GM18951 (cell line): Measurements from ENCODE around the gene APOBEC4.

Source experiments
- POLR2A ChIP-seq: IDR thresholded peaks from 4 replicates; pipeline ENCODE4 v1.6.1; 2011; ENCODE audit warnings: mild to moderate bottlenecking; ENCODE audit not compliant: insufficient read length, insufficient read depth; ENCODE audit errors: extremely low read depth
- in situ Hi-C: fragments of 300-500 bp; cut with MboI; formaldehyde crosslinking; loops from one replicate; pipeline ENCODE4 v1.12.0; 2022; ENCODE audit warnings: low sequenced_read_pairs, mixed read lengths, inconsistent platforms; ENCODE audit not compliant: unreplicated experiment

The APOBEC4 gene

DNA sequence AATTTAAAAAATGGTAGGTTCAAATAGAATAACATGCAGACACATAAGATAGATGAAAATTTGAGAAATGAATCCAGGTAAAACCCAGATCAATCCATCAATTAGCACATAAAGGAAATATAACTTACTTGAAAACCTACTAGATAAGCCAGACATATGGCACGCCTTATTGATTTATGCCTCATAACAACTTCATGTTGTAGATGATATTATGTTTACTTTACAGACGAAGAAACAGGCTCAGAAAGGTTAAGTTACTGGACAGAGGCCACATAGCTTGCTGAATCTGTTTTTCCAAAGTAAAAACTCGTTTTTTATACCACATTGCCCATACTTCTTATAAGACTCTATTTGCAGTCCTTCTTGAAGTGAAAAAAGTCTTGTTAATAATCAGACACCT lies 40.7 kb downstream of the APOBEC4 start:
- TF ChIP-seq POLR2A = no peak

DNA sequence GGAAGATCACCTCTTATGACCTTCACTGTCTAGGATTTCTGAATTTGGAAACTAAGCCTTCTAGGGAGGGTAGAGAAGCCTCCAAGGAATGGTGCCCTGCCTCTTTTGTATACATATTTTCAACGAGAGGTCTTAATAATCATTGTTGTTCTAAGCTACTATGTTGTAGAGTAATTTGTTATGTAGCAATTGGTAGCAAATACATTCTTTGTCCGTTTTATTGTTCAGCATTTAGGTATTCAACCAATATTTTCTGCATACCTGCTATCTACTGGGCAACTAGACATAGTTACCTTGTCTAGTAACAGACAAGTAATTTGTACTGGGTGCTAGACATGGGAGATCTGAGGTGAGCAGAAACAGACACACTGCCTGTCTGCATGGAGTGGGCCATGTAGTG lies 42.1 kb downstream of the APOBEC4 start:
- no peak for TF ChIP-seq POLR2A
- in situ Hi-C loops = no loop called here

More for the DNA sequence above, 40.7 kb downstream of the APOBEC4 start:
- in situ Hi-C loops = no loop called here

DNA sequence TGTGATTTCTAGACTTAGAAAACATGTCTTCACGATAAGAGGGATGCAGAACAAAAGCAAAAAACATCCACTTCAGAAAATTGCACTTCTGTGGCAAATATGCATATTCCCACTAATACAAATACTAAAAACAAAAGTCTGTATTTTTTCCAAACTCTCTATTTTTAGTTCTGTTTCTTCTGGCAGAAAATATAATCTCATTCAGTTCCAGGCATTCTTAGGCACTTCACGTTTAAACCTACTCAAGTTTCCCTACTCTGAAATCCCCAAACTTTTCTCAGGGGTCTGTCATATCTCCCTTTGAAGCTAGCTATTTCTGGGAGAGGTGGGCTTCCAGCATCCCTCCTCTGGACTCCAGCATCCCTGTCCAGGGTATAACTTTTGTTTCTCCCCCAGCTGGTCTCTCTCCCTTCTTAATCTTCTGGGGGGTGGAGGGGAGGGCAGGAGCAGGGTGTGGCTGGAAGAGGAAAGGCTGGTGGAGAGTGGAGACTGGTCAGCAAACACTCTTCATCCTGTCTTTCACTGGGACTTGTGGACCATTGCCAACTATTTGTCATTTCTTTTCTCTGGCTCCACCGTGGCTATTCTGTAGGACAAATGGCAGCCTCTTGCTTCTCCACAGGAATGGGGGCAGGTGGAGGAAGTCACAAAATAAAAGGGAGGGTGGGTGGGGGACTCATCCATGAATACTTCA lies 43.2 kb downstream of the APOBEC4 start:
- in situ Hi-C loops = no loop called here
- no peak for TF ChIP-seq POLR2A

DNA sequence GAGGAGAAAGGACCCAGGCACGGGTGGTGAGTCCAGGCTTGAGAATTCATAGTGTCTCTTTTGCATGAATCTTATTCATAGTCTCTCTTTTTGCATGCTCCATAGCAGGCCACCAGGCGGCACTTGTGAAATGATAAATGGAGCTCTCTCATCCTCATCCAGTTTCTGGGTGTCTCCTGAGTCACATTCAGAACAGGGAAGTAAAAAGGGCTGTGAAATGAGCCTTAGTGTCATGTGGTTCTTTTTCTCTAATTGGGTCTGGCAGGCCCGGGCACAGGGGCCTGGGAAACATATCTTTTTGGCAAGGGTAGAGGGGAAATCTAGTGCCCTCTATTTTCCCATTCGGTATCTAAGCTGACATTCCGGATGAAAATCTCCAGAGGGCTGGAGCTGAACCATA lies 43.8 kb downstream of the APOBEC4 start:
- TF ChIP-seq POLR2A = no peak
- in situ Hi-C loops = no loop called here

DNA sequence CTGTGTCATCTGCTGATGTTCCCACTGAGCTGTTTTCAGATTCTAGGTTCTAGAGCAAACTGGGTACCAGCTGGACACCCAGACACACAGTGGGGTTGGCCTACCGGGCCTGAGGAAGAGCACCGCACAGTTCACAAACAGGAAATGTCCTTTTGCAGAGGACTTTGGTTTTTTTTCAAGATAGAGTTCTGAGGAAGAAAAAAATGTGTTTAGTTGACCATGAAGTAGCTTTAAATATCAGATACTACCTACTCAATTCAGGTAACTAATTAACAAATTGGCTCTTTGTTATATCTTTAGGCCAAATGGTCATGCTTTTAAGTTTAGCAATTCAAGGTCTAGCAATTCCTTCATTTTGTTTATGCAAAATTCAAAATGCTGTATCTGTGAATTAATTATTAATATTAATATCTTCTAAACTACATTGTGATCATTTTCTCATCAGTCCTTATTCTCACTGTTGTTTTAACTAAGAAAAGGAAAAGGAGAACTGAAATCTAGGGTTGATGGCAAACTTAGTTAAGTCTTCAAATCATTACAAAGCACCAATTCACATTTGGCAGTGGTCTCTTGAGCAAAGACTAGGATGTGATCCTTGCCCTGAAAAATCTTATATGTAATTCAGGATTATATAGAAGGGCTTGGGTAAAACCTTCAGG lies 45.7 kb downstream of the APOBEC4 start:
- in situ Hi-C loops = no loop called here

DNA sequence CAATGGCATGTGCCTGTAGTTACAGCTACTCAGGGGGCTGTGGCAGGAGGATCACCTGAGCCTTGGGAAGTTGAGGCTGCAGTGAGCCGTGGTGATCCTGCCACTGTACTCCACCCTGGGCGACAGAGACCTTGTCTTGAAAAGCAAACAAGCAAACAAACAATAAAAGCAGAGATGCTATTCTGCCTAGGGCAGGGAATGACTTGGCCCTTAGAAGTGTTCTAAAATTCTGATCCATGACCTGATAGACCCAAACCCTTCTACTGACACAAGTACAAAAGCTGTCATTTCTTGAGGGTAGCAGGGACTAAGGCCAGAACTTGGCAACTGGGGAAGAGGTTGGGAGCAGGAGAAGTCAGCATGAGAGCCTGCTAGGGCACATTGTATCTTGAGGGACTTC lies 47.2 kb downstream of the APOBEC4 start:
- in situ Hi-C loops = no loop called here
- no peak for TF ChIP-seq POLR2A

More for the DNA sequence above, 45.7 kb downstream of the APOBEC4 start:
- peak; percentile 26 for TF ChIP-seq POLR2A

DNA sequence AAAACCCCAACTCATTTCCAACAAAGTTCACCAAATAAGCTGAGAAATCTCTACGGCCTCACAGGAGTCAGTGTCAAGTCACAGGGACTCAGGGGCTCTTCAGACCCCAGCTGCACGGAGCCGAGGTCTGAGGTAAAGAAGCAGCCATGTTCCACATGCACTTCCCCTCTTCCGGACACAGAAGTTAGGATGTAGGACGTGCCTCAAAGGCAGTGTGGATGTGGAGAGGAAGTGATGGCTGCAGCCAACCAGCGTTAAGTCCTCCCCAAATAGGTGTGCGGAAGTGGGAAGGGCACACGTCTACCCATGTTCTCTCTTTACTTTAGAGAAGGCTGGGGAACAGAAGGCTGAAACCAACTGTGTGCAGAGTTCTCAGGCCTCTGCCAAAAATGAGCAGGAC lies 48.3 kb downstream of the APOBEC4 start:
- peak; percentile 13 for TF ChIP-seq POLR2A
- in situ Hi-C loops = no loop called here

DNA sequence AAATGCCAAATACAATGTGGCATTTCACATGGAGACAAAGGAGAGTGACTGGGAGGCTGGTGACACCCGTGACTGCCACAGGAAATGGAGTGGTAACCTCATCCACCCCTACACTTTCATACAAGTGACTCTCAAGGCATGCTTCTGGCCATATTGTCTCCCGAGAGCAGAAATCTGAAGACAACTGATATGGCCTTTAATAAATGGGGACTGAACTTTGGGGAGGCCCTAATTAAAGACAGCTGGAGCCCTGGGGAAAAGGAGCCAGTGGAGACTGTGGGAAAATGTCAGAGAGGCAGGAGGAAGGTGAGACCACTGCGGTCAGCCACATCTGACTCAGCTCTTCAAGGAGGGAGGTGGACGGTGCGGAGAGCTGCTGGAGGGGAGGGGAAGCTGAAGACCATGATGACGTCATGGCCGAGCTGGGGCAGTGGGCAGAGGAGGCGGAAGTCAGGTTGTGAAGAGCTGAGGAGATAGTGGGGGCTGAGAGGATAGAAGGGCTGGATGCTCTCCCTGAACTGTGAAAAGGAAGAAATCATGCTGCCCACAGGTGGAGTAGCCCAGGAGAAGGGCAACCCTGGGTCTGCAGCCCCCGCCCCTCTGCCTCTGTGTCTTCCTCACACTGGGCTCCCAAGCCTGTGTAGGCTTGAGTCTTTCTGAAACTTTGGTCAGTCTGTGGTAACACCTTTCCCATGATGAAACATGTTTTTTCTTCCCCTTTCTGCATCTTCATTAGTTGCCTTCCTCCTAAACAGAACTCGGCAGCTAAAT lies 48.9 kb downstream of the APOBEC4 start:
- in situ Hi-C loops = no loop called here
- TF ChIP-seq POLR2A = no peak

DNA sequence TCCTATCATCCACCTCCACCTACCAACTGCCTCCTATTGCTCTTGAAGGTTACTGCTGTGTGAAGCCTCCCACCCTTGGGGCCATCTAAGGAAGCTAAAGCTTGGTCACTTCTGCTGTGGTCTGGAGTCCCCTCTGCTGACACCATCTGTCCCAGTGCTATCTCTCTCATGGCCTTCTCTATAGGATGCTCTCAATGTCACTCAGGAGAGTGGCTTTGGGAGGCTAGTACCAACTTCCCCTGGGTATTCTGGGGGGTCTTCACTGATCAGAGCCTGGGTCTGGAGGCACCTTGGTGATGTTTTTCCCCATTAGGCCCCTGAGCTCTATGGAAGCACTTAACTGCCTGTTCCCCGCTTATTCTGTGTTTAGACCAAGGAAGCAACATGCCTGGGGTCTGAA lies 50.6 kb downstream of the APOBEC4 start:
- in situ Hi-C loops = no loop called here

DNA sequence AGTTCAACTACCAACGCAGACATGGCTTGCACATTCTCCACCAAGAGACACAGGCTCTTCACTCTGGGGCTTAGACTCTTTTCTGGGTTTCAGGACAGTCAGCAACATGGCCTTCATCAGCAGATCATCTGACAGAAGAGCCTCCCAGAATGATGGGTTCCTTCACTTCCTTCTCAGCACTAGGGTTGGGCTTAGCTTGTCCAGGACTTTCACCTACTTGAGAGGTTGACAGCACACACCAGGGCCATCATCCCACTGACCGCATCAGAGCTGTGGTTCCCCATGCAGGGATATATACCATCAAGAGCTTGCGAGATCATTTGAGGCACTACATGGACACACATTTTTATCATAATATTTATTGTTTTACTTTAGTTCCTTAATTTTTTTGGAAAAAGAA lies 52.5 kb downstream of the APOBEC4 start:
- TF ChIP-seq POLR2A = no peak
- in situ Hi-C loops = no loop called here

More for the DNA sequence above, 50.6 kb downstream of the APOBEC4 start:
- TF ChIP-seq POLR2A = no peak

DNA sequence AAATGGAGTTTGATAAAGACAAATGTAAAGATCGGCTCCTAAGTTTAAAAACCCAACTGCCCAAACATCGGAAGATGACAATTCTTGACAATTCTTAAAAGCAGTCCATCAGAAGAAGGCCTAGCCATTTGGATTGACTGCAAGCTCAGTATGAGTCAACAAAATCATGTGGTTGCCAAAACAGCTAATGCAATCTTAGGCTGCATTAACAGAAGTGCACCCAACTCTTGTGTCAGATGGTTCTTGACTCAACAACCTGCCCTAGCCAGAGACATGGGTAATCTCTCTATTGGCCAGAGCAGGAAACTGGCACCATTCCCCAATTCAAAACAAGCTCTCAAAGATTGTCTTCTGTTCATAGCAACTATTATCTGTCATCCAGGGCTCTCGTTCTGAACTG lies 53.0 kb downstream of the APOBEC4 start:
- TF ChIP-seq POLR2A = no peak
- in situ Hi-C loops = no loop called here

DNA sequence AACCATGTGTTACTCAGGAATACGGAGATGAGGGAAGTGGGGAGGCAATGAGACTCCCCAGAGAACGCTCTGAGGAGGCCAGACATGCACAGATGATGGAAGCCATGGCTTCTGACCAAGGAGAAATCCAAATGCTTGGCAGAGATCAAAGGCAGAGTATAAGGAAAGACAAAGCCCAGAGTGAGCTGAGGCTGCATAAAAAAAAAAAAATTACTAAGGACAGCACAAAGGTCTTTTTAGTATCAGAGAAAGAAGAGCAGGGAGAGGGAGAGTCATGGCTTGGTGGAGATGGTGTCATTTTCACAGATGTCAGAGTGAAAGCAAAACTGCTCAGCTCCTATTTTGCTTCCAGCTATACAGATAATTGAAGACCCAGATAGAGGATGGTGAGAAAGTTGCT lies 54.7 kb downstream of the APOBEC4 start:
- in situ Hi-C loops = no loop called here
- TF ChIP-seq POLR2A = no peak

DNA sequence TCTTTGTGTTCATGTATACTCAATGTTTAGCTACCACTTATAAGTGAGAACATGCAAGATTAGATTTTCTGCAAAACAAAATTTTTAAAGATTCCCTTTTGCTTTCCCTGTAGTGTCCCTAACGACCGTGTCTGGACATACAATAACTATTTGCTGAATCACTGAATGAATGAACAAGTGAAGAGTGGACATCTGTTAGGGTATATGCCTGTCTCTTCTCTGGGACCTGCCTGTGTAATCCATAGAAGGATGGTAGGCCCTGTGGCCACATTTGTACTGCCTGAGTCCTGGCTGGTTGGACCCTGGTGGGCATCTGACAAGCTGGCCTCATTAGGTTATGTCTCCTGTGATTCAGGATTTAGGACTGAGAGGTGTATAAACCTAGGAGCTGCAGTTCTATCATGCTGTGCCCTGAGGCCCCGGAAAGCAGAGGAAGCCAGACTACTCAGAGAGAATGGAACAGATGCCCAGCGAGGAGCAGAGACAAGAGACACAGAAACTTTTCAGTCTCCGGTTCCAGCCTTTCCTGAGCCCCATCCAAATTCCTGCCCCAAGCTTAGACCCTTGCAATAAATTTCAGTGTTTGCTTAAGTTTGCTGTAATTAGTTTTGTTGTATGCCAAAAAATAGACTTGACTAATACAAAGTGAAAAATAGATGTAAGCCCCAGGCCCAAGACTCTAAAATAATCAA lies 55.3 kb downstream of the APOBEC4 start:
- in situ Hi-C loops = no loop called here
- no peak for TF ChIP-seq POLR2A

DNA sequence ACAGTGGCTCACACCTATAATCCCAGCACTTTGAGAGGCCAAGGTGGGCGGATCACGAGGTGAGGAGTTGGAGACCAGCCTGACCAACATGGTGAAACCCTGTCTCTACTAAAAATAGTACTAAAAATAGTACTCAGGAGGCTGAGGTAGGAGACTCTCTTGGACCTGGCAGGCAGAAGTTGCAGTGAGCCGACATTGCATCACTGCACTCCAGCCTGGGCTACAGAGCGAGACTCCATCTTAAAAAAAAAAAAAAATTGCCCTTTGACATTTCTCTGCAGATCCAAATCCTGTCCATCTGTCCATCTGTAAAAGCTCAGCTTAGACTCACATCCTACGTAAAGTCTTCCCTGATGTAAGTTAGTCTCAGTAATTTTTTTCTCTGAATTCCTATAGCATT lies 56.6 kb downstream of the APOBEC4 start:
- no peak for TF ChIP-seq POLR2A
- in situ Hi-C loops = no loop called here
